ENCODE data around the gene EIF1AY. TPM values are rescaled to one million over a fixed set of nuclear protein-coding genes. Genes with fewer than 3 reads are reported as not detected.

Gene EIF1AY
- polyA plus RNA-seq, 2 of the 4 experiments (the other 2 are of a cell fraction): 56.0 to 59.4 TPM

DNA sequence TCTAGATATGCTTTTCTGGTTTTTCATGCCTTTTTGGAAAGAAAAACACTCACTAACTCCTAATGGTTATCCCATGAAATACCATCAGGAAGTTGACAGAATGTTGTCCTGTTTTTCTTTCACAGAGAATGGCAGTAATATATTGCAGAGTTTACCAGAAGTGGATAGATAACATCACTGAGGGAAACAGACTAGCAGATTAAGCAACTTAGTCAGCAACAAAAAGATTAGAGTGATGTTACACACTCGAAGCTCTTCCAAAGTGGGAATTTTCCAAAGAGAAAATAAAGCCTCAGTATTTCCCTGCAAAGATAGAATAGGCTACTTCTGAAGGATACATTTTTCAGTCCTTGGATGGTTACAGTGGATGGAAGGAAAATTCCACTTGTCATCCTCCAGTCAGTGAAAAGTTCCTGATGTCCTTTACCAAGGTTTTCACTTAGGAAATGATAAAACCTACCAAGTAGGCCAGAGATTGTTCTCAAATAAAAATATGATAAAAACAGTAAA, 31.1 kb upstream of the EIF1AY start:
- Histone ChIP-seq H3K9me3 (no peaks in the 10 kb centered on the region), H3K4me3 (no peak overlapping the region), H3K4me2 (no peak overlapping the region), H3K4me1 (no peaks in the 10 kb centered on the region), H3K27ac (no peak overlapping the region)
- FAIRE-seq: no peak
- TF ChIP-seq ZFP36 (IDR thresholded peaks at IDR 0.05; ENCODE audit: borderline replicate concordance, partially characterized antibody): no peak
- TF ChIP-seq, protein P1, sequence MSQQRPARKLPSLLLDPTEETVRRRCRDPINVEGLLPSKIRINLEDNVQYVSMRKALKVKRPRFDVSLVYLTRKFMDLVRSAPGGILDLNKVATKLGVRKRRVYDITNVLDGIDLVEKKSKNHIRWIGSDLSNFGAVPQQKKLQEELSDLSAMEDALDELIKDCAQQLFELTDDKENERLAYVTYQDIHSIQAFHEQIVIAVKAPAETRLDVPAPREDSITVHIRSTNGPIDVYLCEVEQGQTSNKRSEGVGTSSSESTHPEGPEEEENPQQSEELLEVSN (IDR thresholded peaks at IDR 0.05; ENCODE audit: borderline replicate concordance, low read depth): no peak
- TF ChIP-seq CTCF (IDR thresholded peaks at IDR 0.05): no peak
- TF ChIP-seq, protein P2, sequence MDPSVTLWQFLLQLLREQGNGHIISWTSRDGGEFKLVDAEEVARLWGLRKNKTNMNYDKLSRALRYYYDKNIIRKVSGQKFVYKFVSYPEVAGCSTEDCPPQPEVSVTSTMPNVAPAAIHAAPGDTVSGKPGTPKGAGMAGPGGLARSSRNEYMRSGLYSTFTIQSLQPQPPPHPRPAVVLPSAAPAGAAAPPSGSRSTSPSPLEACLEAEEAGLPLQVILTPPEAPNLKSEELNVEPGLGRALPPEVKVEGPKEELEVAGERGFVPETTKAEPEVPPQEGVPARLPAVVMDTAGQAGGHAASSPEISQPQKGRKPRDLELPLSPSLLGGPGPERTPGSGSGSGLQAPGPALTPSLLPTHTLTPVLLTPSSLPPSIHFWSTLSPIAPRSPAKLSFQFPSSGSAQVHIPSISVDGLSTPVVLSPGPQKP (IDR thresholded peaks at IDR 0.05; ENCODE audit: low read depth, low read length): no peak
- no peak for TF ChIP-seq HMGXB4 (CRISPR knock-in tag; IDR thresholded peaks at IDR 0.05; ENCODE audit: borderline replicate concordance)
- TF ChIP-seq FOSL2 (IDR thresholded peaks at IDR 0.05): no peak
- TF ChIP-seq FOSL2 (CRISPR knock-in tag; IDR thresholded peaks at IDR 0.05): no peak
- no peak for TF ChIP-seq RAD21 (conservative IDR thresholded peaks at IDR 0.05 in 1 of 2, IDR thresholded peaks at IDR 0.05 in 1 of 2)
- TF ChIP-seq CHD4 (IDR thresholded peaks at IDR 0.05; ENCODE audit: borderline replicate concordance): no peak
- TF ChIP-seq POLR2AphosphoS2 (conservative IDR thresholded peaks at IDR 0.05; ENCODE audit: low read length): no peak
- TF ChIP-seq MAZ (IDR thresholded peaks at IDR 0.05; ENCODE audit: borderline replicate concordance, low read depth, low read length): no peak
- TF ChIP-seq USF2 (IDR thresholded peaks at IDR 0.05): no peak
- TF ChIP-seq, protein P3, sequence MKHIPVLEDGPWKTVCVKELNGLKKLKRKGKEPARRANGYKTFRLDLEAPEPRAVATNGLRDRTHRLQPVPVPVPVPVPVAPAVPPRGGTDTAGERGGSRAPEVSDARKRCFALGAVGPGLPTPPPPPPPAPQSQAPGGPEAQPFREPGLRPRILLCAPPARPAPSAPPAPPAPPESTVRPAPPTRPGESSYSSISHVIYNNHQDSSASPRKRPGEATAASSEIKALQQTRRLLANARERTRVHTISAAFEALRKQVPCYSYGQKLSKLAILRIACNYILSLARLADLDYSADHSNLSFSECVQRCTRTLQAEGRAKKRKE (CRISPR knock-in tag; IDR thresholded peaks at IDR 0.05; ENCODE audit: low read depth): no peak
- no peak for TF ChIP-seq EHMT2 (IDR thresholded peaks at IDR 0.05; ENCODE audit: low read depth)
- no peak for TF ChIP-seq JUN (IDR thresholded peaks at IDR 0.05)
- WGBS (ENCODE audit: missing lambda C conversion rate): 0% methylated on average over 1 of the region's 1 CpG
- ATAC-seq: no peak
- ChIA-PET POLR2A (no interaction called here), CTCF (no interaction called here)
- no peak for DNase-seq (ENCODE audit: low read depth in 1 of 2, low spot score in 1 of 2)

DNA sequence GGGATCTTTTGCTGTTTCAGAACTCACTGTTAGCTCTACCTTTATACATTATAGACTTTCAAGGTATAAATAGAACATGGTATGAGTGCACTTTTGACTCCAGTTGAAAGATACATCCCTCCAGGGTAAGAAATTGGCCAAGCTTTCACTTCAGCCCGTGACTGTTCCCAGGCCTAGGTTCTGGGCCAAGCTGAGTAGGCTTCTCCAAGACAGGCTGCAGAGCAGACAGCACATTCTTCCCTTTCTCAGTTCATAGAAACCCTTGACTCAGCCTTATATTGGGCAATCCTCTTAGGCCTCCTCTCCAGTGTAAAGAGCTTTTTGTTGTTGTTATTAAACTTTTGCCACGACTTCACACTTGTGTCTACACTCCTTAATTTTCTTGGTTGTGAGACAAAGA, 29.5 kb upstream of the EIF1AY start:
- Histone ChIP-seq H3K4me2 (no peak overlapping the region), H3K9me3 (no peaks in the 10 kb centered on the region), H3K4me3 (no peak overlapping the region), H3K27ac (no peak overlapping the region), H3K4me1 (no peaks in the 10 kb centered on the region)
- ATAC-seq (no peak), DNase-seq (ENCODE audit: low read depth in 1 of 2, low spot score in 1 of 2) (no peak), FAIRE-seq (no peak)
- WGBS (ENCODE audit: missing lambda C conversion rate): 4% methylated on average over 2 of the region's 2 CpGs
- POLR2A ChIA-PET: no interaction called here
- CTCF ChIA-PET: no interaction called here
- TF ChIP-seq BCL3 (IDR thresholded peaks at IDR 0.05) (no peak), EHF (CRISPR knock-in tag; IDR thresholded peaks at IDR 0.05) (no peak), USF2 (IDR thresholded peaks at IDR 0.05) (no peak), CEBPB (IDR thresholded peaks at IDR 0.05) (no peak), HOXA7 (CRISPR knock-in tag; IDR thresholded peaks at IDR 0.05) (no peak), ZSCAN20 (CRISPR knock-in tag; IDR thresholded peaks at IDR 0.05) (no peak), HDAC2 (IDR thresholded peaks at IDR 0.05) (no peak), GATA3 (IDR thresholded peaks at IDR 0.05; ENCODE audit: borderline replicate concordance) (no peak), HOXB13 (CRISPR knock-in tag; IDR thresholded peaks at IDR 0.05; ENCODE audit: low read depth) (no peak), MAZ (IDR thresholded peaks at IDR 0.05; ENCODE audit: borderline replicate concordance, low read depth, low read length) (no peak), FOSB (CRISPR knock-in tag; IDR thresholded peaks at IDR 0.05) (no peak), RCOR1 (IDR thresholded peaks at IDR 0.05; ENCODE audit: low read depth, low read length) (no peak), RFX5 (IDR thresholded peaks at IDR 0.05) (no peak), HOXB5 (CRISPR knock-in tag; IDR thresholded peaks at IDR 0.05) (no peak), BHLHE40 (IDR thresholded peaks at IDR 0.05; ENCODE audit: low read depth, low read length) (no peak), CBX2 (IDR thresholded peaks at IDR 0.05; ENCODE audit: borderline replicate concordance, low read depth) (no peak), CBX8 (IDR thresholded peaks at IDR 0.05) (no peak)
